Natural killer cell (primary cell): ENCODE results near the gene NUCB2. TPM values are rescaled to one million over a fixed set of nuclear protein-coding genes. Genes with fewer than 3 reads are reported as not detected.

ENCODE experiments used
- ATAC-seq, 3 donors: fragments of 150-1000 bp in 2 of 3; fragments of 200-7000 bp in 1 of 3; cut with Tn5 transposase; 1 replicate in 1 of 3; 2 replicates in 2 of 3; pipeline ENCODE4 v1.10.0; 2021; ENCODE audit warnings: mild to moderate bottlenecking in 2 of 3, moderate library complexity in 2 of 3
- DNase-seq, 2 donors: peaks; one replicate each; pipeline versions ENCODE4 v3.0.0 to v3.0.0-alpha.2; 2013 to 2021; ENCODE audit warnings: mixed read lengths in 1 of 2
- H3K27ac ChIP-seq: one replicate; pipeline ENCODE4 v1.5.1; 2013; ENCODE audit warnings: mild to moderate bottlenecking, low read length
- H3K27me3 ChIP-seq: one replicate; pipeline ENCODE4 v1.6.1; 2013; ENCODE audit warnings: low read length; ENCODE audit not compliant: control insufficient read depth, insufficient read depth
- H3K36me3 ChIP-seq: one replicate; pipeline ENCODE4 v1.6.1; 2013; ENCODE audit warnings: low read length; ENCODE audit not compliant: control insufficient read depth, insufficient read depth
- H3K4me1 ChIP-seq: one replicate; pipeline ENCODE4 v1.6.1; 2013; ENCODE audit warnings: low read length; ENCODE audit not compliant: control insufficient read depth, insufficient read depth
- H3K4me3 ChIP-seq: one replicate; pipeline ENCODE4 v1.5.1; 2013; ENCODE audit warnings: low read length
- H3K9me3 ChIP-seq: one replicate; pipeline ENCODE4 v1.6.1; 2013; ENCODE audit warnings: low read length; ENCODE audit not compliant: control insufficient read depth, insufficient read depth
- H3K27ac Mint-ChIP-seq, 2 donors: one replicate each; pipeline ENCODE4 v1.8.0; 2022; ENCODE audit warnings: mild to moderate bottlenecking in 2 of 2, mixed read lengths in 2 of 2, moderate library complexity in 1 of 2
- H3K27me3 Mint-ChIP-seq, 2 donors: one replicate each; pipeline ENCODE4 v1.8.0; 2022; ENCODE audit warnings: low read depth in 2 of 2, mixed read lengths in 2 of 2
- H3K36me3 Mint-ChIP-seq: one replicate; pipeline ENCODE4 v1.8.0; 2022; ENCODE audit warnings: mixed read lengths
- H3K4me1 Mint-ChIP-seq, 2 donors: one replicate each; pipeline ENCODE4 v1.8.0; 2022; ENCODE audit warnings: mixed read lengths in 2 of 2
- H3K4me3 Mint-ChIP-seq: one replicate; pipeline ENCODE4 v1.8.0; 2022; ENCODE audit warnings: mild to moderate bottlenecking, moderate library complexity, mixed read lengths
- H3K9me3 Mint-ChIP-seq, 2 donors: one replicate each; pipeline ENCODE4 v1.8.0; 2022; ENCODE audit warnings: mixed read lengths in 2 of 2
- CTCF ChIP-seq: fragments of 200-600 bp; IDR thresholded peaks from one replicate; pipeline ENCODE4 v1.8.0; 2022; ENCODE audit warnings: antibody characterized with exemption
- WGBS: methylation state at CpG from one replicate; pipeline ENCODE4 v1.1.7; 2013; ENCODE audit warnings: missing lambda C conversion rate; ENCODE audit not compliant: insufficient coverage; 5-methylcytosine and 5-hydroxymethylcytosine counted together
- intact Hi-C: fragments of 100-400 bp; cut with micrococcal nuclease; formaldehyde crosslinking; loops from one replicate; pipeline ENCODE4 v1.14.2; 2022
- total RNA-seq, 4 donors: library from RNA; stranded (reverse); fragments of 120-200 nt in 1 of 4; gene quantifications; one replicate each; pipeline versions ENCODE4 v1.2.3 to v1.2.4, GENCODE V29; 2013 to 2022

NUCB2 gene
- total RNA-seq, 3 donors from 2014 or later (not counting 1 experiment from before 2014, with no cell fraction given): 70.7 to 101 (median 81.4) TPM

DNA sequence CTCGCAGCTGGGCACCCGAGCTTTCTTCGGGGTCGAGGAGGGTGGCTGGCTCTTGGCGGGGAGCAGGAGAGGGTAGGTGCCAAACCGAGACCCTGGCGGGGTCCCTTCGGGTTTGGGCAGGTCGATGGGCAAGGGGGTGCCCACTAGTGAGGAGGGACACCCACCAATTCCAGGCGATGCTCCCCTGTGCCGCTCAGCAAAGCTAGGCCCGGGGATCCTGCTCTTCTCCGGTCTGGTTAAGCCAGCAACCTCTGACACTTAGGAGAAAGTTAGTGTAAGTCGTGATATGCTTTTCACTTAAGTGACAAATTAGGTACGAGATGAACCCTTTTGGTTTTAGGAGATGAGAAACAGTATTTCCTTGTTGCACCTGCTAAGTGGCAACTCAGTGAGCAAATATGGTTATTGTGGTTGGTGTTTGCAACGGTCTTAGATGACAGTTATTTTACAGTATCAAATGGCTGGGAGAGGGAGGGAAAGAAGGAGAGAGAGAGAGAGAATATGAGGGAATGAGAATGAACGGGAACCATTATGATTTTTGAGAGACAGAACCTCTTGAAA is 565 bp downstream of the NUCB2 start:
- Mint-ChIP-seq H3K36me3 (no peaks in the 10 kb centered on the region), H3K27me3 (no peaks in the 10 kb centered on the region), H3K4me1 (peaks cover 28 to 29% of the 10 kb centered on the region in 2 donors), H3K4me3 (peak overlapping the region; percentile 81), H3K9me3 (no peaks in the 10 kb centered on the region), H3K27ac (peak overlapping the region; percentile 80 to 98)
- WGBS: under 1% methylated on average over 17 of the region's 17 CpGs
- DNase-seq: peak in 1 of 2 donors; percentile 72
- Histone ChIP-seq H3K4me3 (peak overlapping the region; percentile 70), H3K9me3 (no peaks in the 10 kb centered on the region), H3K27ac (peak overlapping the region; percentile 81), H3K36me3 (no peaks in the 10 kb centered on the region), H3K4me1 (peaks cover 17% of the 10 kb centered on the region), H3K27me3 (no peaks in the 10 kb centered on the region)
- intact Hi-C loops: loop anchor here (5.0 to 10.0 kb wide), 3 partner anchors 45 to 540 kb away; partner anchors contain the start of genes C11orf58 and RPS13
- TF ChIP-seq CTCF: no peak
- ATAC-seq: peak; percentile 28 to 42 (median 37)

DNA sequence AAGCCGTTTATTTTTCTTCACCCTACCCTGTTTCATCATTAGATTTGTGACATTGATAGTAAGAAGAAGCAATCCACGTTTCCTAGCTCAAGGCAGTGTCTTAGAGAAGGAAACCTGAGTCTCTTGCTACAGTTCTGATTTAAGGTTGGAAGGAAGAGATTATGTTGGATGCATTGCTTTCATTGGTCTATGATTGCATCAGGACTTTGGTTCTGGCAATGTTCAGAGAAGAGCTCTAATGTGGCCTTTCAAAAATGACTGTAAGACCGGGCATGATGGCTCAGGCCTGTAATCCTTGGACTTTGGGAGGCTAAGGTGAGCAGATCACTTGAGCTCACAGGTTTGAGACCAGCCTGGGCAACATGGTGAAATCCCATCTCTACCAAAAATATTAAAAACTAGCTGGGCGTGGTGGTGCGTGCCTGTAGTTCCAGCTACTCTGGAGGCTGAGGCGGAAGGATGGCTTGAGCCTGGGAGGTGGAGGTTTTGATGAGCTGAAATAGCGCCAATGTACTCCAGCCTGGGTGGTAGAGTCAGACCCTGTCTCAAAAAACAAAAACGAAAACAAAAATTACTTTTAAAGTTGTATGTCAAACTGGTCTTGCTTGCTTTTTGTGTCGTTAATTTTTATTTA is 4.1 kb downstream of the NUCB2 start:
- intact Hi-C loops: no loop called here
- peaks cover 6% of the 10 kb centered on the region for H3K36me3 ChIP-seq
- no peak overlapping the region for H3K4me3 Mint-ChIP-seq

DNA sequence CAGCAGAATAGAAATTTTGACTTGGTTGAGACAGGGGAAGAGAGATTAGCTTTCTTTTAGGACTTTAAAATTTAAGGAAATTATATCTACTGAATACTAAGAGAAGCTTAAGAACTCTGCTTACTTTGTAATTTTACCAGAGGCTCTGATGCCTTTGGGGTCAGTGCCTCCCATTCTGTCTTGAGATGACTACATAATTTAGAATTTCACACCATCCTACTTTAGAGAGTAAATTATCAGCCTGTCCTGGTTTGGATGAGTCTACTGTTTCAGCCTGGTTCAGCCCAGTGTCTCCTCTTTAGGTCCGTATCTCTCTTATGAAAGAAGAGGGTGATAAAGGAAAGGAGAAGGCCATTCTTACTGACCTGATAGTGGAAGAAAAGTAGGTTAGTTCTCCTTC is 9.8 kb downstream of the NUCB2 start:
- WGBS: no CpG with 5 or more reads among the region's 1 CpG
- H3K4me3 Mint-ChIP-seq: peak overlapping the region; percentile 67
- H3K36me3 Mint-ChIP-seq: peaks cover 7% of the 10 kb centered on the region
- peak overlapping the region; percentile 82 to 88 for H3K27ac Mint-ChIP-seq
- ATAC-seq: peak in 1 of 3 donors; percentile 19
- H3K27me3 Mint-ChIP-seq: no peaks in the 10 kb centered on the region
- H3K27ac ChIP-seq: no peak overlapping the region
- TF ChIP-seq CTCF: no peak
- DNase-seq: no peak
- intact Hi-C loops: no loop called here
- H3K27me3 ChIP-seq: no peaks in the 10 kb centered on the region
- no peaks in the 10 kb centered on the region for H3K9me3 Mint-ChIP-seq
- H3K4me3 ChIP-seq: no peak overlapping the region
- no peaks in the 10 kb centered on the region for H3K9me3 ChIP-seq
- peaks cover 9% of the 10 kb centered on the region for H3K36me3 ChIP-seq
- H3K4me1 Mint-ChIP-seq: peaks cover 25 to 42% of the 10 kb centered on the region in 2 donors
- H3K4me1 ChIP-seq: peaks cover 32% of the 10 kb centered on the region

More for the DNA sequence above, 4.1 kb downstream of the NUCB2 start:
- peaks cover 28% of the 10 kb centered on the region for H3K4me1 ChIP-seq
- no peaks in the 10 kb centered on the region for H3K9me3 ChIP-seq
- no peak for TF ChIP-seq CTCF
- no peak overlapping the region for H3K27ac ChIP-seq
- Mint-ChIP-seq H3K9me3 (no peaks in the 10 kb centered on the region), H3K4me1 (peaks cover 31 to 39% of the 10 kb centered on the region in 2 donors), H3K36me3 (no peaks in the 10 kb centered on the region), H3K27me3 (no peaks in the 10 kb centered on the region), H3K27ac (no peak overlapping the region)
- H3K4me3 ChIP-seq: no peak overlapping the region
- H3K27me3 ChIP-seq: no peaks in the 10 kb centered on the region
- DNase-seq (no peak), ATAC-seq (no peak)
- 86% methylated on average over 7 of the region's 9 CpGs for WGBS
